ENCODE measurements around the gene ETS2.

GRCh38 chr21:38759413-38759812, 46.3 kb upstream of the ETS2 start:
- TF ChIP-seq CTCF (IDR thresholded peaks at IDR 0.05; ENCODE audit: low read depth, low read length) = no peak
- no peak for TF ChIP-seq EZH2phosphoT487 (IDR thresholded peaks at IDR 0.05; ENCODE audit: low read depth)
